Stimulated activated CD4-positive, alpha-beta T cell treated with anti-CD3 and anti-CD28 coated beads, Interleukin-12 subunit alpha, Interleukin-12 subunit beta, amount 100 ng/mL, for 4 hours (primary cell): ENCODE measurements around the gene PTPRU.
"Not testable (repeated sequence)": the region's sequence is repeated elsewhere in the genome, so short reads cannot be mapped to it uniquely, and the experiment has no call there.

ENCODE experiments used
- DNase-seq: peaks from one replicate; pipeline ENCODE4 v3.0.0-alpha.2; 2020

PTPRU gene

GRCh38 chr1:29222686-29223085 lies 13.6 kb upstream of the PTPRU start:
- DNase-seq, result no peak

- no peak for DNase-seq
These were observed 12.8 kb upstream of the PTPRU start for GRCh38 chr1:29223521-29223920.

- DNase-seq, result no peak
These were observed 11.9 kb upstream of the PTPRU start for GRCh38 chr1:29224356-29224837.

- no peak for DNase-seq
These were observed 11.0 kb upstream of the PTPRU start for GRCh38 chr1:29225361-29225760.

GRCh38 chr1:29227511-29227910 lies 8.8 kb upstream of the PTPRU start:
- DNase-seq, result no peak

GRCh38 chr1:29230204-29230552 lies 6.1 kb upstream of the PTPRU start:
- DNase-seq, result no peak

GRCh38 chr1:29230553-29231378 lies 5.6 kb upstream of the PTPRU start, which contains the start of gene MECR:
Gene MECR, minus strand, starts transcription at chr1:29230934. Its CDS starts 28 bp downstream, at chr1:29230906.
- peak; percentile 95 for DNase-seq

- no peak for DNase-seq
These were observed 3.9 kb upstream of the PTPRU start for GRCh38 chr1:29232387-29232786.

GRCh38 chr1:29233693-29234092 lies 2.6 kb upstream of the PTPRU start:
- DNase-seq, result no peak

- no peak for DNase-seq
These were observed 1.9 kb upstream of the PTPRU start for GRCh38 chr1:29234471-29234870.

- DNase-seq, result not testable (repeated sequence)
These were observed 1.4 kb upstream of the PTPRU start for GRCh38 chr1:29234881-29235280.

- DNase-seq, result peak; percentile 8
These were observed 398 bp downstream of the PTPRU start for GRCh38 chr1:29236712-29237128.

- DNase-seq, result no peak
These were observed 953 bp downstream of the PTPRU start for GRCh38 chr1:29237129-29237821.

- DNase-seq, result peak; percentile 8
These were observed 1.7 kb downstream of the PTPRU start for GRCh38 chr1:29237852-29238619.

GRCh38 chr1:29238620-29239002 lies 2.3 kb downstream of the PTPRU start:
- DNase-seq, result no peak

- DNase-seq, result no peak
These were observed 2.8 kb downstream of the PTPRU start for GRCh38 chr1:29239142-29239541.

GRCh38 chr1:29240400-29240837 lies 4.1 kb downstream of the PTPRU start:
- no peak for DNase-seq

- DNase-seq, result no peak
These were observed 4.7 kb downstream of the PTPRU start for GRCh38 chr1:29240986-29241385.

- no peak for DNase-seq
These were observed 6.9 kb downstream of the PTPRU start for GRCh38 chr1:29243023-29243870.

- DNase-seq, result no peak
These were observed 7.5 kb downstream of the PTPRU start for GRCh38 chr1:29243871-29244200.

- DNase-seq, result no peak
These were observed 8.9 kb downstream of the PTPRU start for GRCh38 chr1:29245261-29245660.

- no peak for DNase-seq
These were observed 9.6 kb downstream of the PTPRU start for GRCh38 chr1:29245876-29246275.

- DNase-seq, result no peak
These were observed 10.7 kb downstream of the PTPRU start for GRCh38 chr1:29247044-29247443.
